ENCODE data around the gene PDE4B. TPM values are rescaled to one million over a fixed set of nuclear protein-coding genes. Genes with fewer than 3 reads are reported as not detected.
A peak's percentile ranks its signal among the peaks of the same experiment; 100 is the strongest.

The PDE4B gene
- total and polyA plus RNA-seq, 2 donors from 2014 or later, result 2.0 to 8.7 TPM

DNA sequence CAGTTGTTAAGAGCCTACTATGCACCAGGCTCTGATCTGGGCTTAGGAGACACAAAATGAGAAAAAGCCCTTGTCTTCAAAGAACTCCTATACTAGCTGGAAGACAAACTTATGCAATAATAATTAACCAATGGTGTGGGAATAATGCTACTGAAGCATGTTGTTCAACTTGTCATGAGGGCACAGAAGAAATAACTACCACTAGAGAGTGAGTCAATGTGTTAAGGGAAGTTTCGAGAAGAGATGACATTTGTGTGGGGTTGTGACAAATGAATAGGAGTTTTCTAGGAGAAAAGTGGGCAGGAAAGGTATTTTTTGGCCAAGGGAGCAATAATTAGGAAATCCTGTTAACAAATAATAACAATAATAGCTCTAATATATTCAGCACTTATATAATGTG lies 205.0 kb downstream of the PDE4B start:
- Histone ChIP-seq H3K27me3 (ENCODE audit: control insufficient read depth, insufficient read depth, low read length) (no peaks in the 10 kb centered on the region), H3K27ac (ENCODE audit: low read depth in 2 of 2, low read length in 2 of 2) (no peak overlapping the region), H3K36me3 (ENCODE audit: control insufficient read depth in 2 of 3, insufficient read depth in 3 of 3, low read length in 3 of 3) (no peaks in the 10 kb centered on the region), H3K4me3 (ENCODE audit: low read length in 3 of 3) (no peak overlapping the region), H3K9ac (ENCODE audit: low read length in 3 of 3) (no peak overlapping the region), H3K4me1 (ENCODE audit: control insufficient read depth in 2 of 3, insufficient read depth in 2 of 3, low read depth in 1 of 3, low read length in 3 of 3) (no peaks in the 10 kb centered on the region), H3K9me3 (ENCODE audit: control insufficient read depth in 2 of 3, insufficient read depth in 1 of 3, low read length in 3 of 3) (no peaks in the 10 kb centered on the region)
- TF ChIP-seq, protein P1, sequence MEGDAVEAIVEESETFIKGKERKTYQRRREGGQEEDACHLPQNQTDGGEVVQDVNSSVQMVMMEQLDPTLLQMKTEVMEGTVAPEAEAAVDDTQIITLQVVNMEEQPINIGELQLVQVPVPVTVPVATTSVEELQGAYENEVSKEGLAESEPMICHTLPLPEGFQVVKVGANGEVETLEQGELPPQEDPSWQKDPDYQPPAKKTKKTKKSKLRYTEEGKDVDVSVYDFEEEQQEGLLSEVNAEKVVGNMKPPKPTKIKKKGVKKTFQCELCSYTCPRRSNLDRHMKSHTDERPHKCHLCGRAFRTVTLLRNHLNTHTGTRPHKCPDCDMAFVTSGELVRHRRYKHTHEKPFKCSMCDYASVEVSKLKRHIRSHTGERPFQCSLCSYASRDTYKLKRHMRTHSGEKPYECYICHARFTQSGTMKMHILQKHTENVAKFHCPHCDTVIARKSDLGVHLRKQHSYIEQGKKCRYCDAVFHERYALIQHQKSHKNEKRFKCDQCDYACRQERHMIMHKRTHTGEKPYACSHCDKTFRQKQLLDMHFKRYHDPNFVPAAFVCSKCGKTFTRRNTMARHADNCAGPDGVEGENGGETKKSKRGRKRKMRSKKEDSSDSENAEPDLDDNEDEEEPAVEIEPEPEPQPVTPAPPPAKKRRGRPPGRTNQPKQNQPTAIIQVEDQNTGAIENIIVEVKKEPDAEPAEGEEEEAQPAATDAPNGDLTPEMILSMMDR (IDR thresholded peaks at IDR 0.05; ENCODE audit: borderline replicate concordance, extremely low read depth, insufficient read depth), result no peak
- intact Hi-C loops (cut with DNase I), result no loop called here
- no peak for FAIRE-seq
- no peak for DNase-seq

DNA sequence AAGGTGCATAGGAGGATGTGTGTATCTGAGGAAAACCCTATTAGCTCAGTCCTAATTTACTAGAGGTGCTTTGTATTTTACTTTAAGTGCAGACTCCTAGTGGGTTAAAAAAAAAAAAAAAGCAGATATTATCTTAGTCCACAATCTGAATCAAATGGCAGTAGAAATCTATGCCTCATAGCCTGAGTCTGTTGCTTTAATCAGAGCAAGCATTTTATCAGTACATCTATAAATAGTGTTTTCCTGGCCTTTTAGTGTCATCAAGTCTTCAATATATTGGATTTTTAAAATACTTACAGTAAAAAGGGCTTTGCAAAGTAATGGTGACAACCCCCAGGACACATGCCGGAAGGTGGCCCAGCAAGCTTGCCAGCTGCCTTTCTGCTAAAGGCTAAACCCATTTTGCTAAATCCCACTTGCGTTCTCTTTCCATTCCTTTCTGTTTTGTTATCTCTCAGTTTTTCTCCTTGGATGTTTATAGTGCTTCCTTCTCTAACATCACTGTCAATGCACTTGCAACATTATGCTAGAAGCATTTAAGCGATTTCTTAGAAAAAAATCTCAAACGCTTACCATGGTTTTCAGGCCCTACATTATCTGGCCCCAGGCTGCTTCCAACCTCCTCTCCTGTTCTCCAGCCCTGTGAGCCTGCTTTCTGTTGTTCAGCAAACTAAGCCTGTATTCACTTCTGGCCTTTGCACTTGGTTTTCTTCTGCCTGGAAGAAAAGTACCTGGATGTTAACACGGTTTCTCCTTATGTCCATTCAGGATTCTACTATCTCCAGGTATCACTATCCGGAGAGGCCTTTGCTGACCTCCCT lies 206.3 kb downstream of the PDE4B start:
- no peak for FAIRE-seq
- H3K27ac ChIP-seq (ENCODE audit: low read depth in 2 of 2, low read length in 2 of 2), result no peak overlapping the region
- TF ChIP-seq, protein P1 (IDR thresholded peaks at IDR 0.05; ENCODE audit: borderline replicate concordance, extremely low read depth, insufficient read depth), result no peak
- DNase-seq, result no peak
- H3K27me3 ChIP-seq (ENCODE audit: control insufficient read depth, insufficient read depth, low read length), result no peaks in the 10 kb centered on the region
- no peaks in the 10 kb centered on the region for H3K4me1 ChIP-seq (ENCODE audit: control insufficient read depth in 2 of 3, insufficient read depth in 2 of 3, low read depth in 1 of 3, low read length in 3 of 3)
- no peaks in the 10 kb centered on the region for H3K9me3 ChIP-seq (ENCODE audit: control insufficient read depth in 2 of 3, insufficient read depth in 1 of 3, low read length in 3 of 3)
- H3K36me3 ChIP-seq (ENCODE audit: control insufficient read depth in 2 of 3, insufficient read depth in 3 of 3, low read length in 3 of 3), result no peaks in the 10 kb centered on the region
- no peak overlapping the region for H3K4me3 ChIP-seq (ENCODE audit: low read length in 3 of 3)
- intact Hi-C loops (cut with DNase I), result no loop called here
- no peak overlapping the region for H3K9ac ChIP-seq (ENCODE audit: low read length in 3 of 3)

DNA sequence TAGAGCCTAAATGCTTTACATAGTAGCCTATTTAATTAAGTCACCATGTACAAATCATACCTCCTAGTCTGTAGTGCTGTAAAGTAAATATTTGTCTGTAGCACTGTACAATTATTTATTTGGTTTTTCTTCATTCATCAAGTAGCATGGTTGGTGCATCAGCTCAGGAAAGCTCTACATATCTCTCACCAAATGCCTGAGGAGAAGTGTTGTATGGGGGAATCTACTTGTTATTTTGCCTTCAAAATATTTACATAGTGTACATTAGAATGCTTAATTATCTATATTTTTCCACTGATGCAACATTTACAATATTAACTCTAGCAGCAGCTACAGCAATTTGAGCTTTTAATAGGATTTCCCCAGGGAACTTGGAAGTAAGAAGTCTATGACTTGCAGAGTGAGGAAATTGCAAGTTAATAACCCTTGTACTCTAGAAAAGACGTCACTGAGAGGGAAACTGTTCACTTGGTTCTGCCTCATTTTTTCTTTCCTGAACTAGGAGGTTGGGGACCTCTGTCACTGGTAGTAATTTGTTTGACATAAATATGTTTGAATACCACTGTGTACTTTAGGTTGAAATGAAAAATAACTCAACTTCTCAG lies 207.4 kb downstream of the PDE4B start:
- Histone ChIP-seq H3K4me1 (ENCODE audit: control insufficient read depth in 2 of 3, insufficient read depth in 2 of 3, low read depth in 1 of 3, low read length in 3 of 3) (no peaks in the 10 kb centered on the region), H3K9me3 (ENCODE audit: control insufficient read depth in 2 of 3, insufficient read depth in 1 of 3, low read length in 3 of 3) (no peaks in the 10 kb centered on the region), H3K4me3 (ENCODE audit: low read length in 3 of 3) (no peak overlapping the region), H3K27me3 (ENCODE audit: control insufficient read depth, insufficient read depth, low read length) (no peaks in the 10 kb centered on the region), H3K9ac (ENCODE audit: low read length in 3 of 3) (no peak overlapping the region), H3K27ac (ENCODE audit: low read depth in 2 of 2, low read length in 2 of 2) (no peak overlapping the region), H3K36me3 (ENCODE audit: control insufficient read depth in 2 of 3, insufficient read depth in 3 of 3, low read length in 3 of 3) (no peaks in the 10 kb centered on the region)
- peak in 2 of 5 donors; percentile 25 to 29 for DNase-seq
- TF ChIP-seq, protein P1 (IDR thresholded peaks at IDR 0.05; ENCODE audit: borderline replicate concordance, extremely low read depth, insufficient read depth), result no peak
- no peak for FAIRE-seq
- intact Hi-C loops (cut with DNase I), result no loop called here

Data from kidney (tissue), 14 donors.